NB4 (cell line): ENCODE measurements around the gene KLHL12.

Experiments
- MYC ChIP-seq: IDR thresholded peaks from 2 replicates; pipeline ENCODE4 v1.6.1; 2011; ENCODE audit warnings: low read depth, low read length
- TF ChIP-seq, protein P1 (sequence below): IDR thresholded peaks from one replicate; pipeline ENCODE4 v1.5.1; 2012; ENCODE audit warnings: low read depth, low read length

DNA sequence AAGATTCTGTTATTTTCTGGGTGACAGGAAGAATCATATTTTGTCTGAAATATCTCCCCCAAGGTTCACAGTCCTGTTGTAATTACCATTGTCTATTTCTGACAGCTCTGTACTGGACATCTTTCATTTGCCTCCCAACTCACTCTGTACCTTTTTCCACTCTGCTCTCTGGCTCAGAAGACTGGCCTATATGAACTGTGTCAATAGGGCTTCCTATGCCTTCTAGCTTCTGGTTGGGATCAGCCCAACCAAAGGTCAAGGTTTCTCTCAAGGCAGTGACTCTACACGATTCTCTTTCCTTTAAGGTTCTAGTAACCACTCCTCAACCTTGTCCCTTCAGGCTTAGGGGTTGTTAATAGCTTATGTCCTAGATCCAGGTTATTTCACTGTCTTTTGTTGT, 17.5 kb downstream of the KLHL12 start:
- TF ChIP-seq, protein P1, sequence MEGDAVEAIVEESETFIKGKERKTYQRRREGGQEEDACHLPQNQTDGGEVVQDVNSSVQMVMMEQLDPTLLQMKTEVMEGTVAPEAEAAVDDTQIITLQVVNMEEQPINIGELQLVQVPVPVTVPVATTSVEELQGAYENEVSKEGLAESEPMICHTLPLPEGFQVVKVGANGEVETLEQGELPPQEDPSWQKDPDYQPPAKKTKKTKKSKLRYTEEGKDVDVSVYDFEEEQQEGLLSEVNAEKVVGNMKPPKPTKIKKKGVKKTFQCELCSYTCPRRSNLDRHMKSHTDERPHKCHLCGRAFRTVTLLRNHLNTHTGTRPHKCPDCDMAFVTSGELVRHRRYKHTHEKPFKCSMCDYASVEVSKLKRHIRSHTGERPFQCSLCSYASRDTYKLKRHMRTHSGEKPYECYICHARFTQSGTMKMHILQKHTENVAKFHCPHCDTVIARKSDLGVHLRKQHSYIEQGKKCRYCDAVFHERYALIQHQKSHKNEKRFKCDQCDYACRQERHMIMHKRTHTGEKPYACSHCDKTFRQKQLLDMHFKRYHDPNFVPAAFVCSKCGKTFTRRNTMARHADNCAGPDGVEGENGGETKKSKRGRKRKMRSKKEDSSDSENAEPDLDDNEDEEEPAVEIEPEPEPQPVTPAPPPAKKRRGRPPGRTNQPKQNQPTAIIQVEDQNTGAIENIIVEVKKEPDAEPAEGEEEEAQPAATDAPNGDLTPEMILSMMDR, result no peak
- no peak for TF ChIP-seq MYC
